GM18519 (cell line): Measurements from ENCODE around the gene SYVN1.
"Not testable (repeated sequence)": the region's sequence is repeated elsewhere in the genome, so short reads cannot be mapped to it uniquely, and the experiment has no call there.

Experiments used
- ATAC-seq: cut with Tn5 transposase; IDR thresholded peaks from one replicate; pipeline ENCODE4 v1.9.1; 2021; ENCODE audit warnings: mild to moderate bottlenecking, moderate library complexity; ENCODE audit not compliant: unreplicated experiment, low FRiP score

Gene SYVN1

GRCh38 chr11:65134240-65134951 is at the start of gene SYVN1:
Gene SYVN1, minus strand, starts transcription at chr11:65134519. Its CDS starts 918 bp downstream, at chr11:65133601.
- ATAC-seq, result no peak

GRCh38 chr11:65183201-65183891 is 49.0 kb upstream of the SYVN1 start:
- no peak for ATAC-seq

DNA sequence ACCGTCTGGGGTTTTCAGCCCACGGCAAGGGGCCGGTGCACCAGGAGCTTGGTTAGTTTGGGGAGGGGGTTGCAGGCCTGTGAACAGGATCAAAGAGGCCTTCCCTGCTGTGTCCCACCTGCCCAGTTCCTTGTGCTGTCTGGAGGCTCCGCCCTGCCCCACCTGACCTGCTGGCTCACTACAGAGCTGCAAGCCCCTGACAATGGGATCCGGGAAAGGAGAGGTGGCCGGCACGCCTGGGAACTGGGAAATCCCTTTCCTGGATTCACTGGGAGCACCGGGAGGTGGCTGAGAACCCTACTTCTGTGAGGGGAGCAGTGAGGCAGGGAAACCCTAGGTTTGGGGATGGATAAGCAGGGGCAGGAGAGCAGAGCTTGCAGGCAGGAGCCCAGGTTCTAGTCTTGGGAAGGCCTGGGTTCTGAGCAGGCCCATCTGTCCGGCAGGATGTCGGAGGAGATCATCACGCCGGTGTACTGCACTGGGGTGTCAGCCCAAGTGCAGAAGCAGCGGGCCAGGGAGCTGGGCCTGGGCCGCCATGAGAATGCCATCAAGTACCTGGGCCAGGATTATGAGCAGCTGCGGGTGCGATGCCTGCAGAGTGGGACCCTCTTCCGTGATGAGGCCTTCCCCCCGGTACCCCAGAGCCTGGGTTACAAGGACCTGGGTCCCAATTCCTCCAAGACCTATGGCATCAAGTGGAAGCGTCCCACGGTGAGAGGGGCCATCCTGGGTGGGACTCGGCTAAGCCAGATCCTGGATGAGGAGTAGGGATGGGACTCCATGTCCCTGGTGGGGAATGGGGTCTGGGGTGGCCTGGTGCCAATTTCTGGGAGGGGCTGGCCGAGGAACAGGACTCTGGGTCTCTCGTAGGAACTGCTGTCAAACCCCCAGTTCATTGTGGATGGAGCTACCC is 48.2 kb upstream of the SYVN1 start:
- no peak for ATAC-seq

- ATAC-seq, result no peak
Observed at GRCh38 chr11:65181569-65182257, 47.4 kb upstream of the SYVN1 start, which contains the start of gene CAPN1. Gene CAPN1, plus strand, starts transcription at chr11:65181928. Its CDS starts 774 bp downstream, at chr11:65182702.

DNA sequence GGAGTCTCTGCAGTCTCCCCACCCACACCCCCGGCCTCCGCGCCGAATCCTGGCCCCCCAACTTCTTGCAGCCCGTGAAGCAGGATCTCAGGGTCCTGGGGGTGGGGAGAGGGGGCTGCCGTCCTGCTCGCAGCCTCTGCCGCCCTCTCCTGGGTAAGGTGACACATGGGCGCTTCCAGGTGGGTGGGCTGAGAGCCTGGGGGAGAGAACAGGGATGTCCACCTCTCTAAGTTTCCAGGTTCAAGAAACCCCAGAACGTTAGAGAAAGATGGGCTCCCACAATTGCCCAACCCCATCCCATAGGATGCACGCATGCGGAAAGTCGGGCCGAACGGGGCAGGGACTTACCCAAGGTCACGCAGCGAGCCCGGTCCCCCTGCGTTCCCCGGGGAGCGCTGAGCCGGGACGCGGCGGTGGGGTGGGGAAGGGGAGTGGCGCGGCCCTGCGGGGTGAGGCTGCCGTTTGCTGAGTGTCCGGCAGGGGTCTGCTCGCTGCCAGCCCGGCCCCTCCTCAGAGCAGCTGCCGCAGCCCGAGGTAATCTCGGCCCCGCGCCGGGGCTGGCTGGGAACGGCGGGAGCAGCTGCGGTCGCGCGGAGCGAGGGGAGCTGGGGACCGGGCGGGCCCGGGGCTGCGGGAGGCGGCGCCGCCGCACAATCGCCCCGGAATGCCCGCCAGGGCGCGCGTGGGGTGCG is 46.7 kb upstream of the SYVN1 start:
- no peak for ATAC-seq

GRCh38 chr11:65174571-65175010 is 40.3 kb upstream of the SYVN1 start:
- not testable (repeated sequence) for ATAC-seq

GRCh38 chr11:65172600-65172999 is 38.3 kb upstream of the SYVN1 start:
- ATAC-seq, result no peak

DNA sequence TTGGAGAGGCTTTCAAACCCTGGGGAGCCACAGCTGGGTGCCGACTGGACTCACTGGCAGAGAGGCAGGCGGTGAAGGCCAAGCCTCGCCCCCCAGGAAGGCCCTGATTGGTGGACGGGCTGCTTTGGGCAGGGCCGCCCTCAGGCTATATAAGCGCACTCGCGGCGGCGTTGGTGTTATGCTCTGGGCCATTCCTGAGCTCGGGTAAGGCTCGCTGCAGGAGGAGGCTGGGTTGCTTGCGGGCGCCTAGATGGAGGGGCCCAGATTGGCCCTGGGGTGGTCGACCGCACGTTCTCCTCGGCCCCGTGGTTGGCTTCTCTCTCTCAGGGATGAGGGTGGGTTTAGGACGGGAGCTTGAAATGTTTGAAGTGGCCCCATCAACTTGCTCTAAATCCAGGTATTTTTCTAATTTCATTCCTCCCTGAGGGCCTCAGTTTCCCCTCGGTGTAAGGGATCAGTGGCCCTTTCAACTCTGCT is 35.8 kb upstream of the SYVN1 start, which contains the start of gene SPDYC:
Gene SPDYC, plus strand, starts transcription at position 176 of the 477 bp plus-strand sequence. CDS start 1,125 bp downstream, outside the sequence.
- no peak for ATAC-seq

- no peak for ATAC-seq
Observed at GRCh38 chr11:65169164-65169641, 34.9 kb upstream of the SYVN1 start.

GRCh38 chr11:65167656-65168055 is 33.3 kb upstream of the SYVN1 start:
- ATAC-seq, result no peak

- ATAC-seq, result no peak
Observed at GRCh38 chr11:65166893-65167292, 32.6 kb upstream of the SYVN1 start.

- ATAC-seq, result no peak
Observed at GRCh38 chr11:65165410-65166317, 31.3 kb upstream of the SYVN1 start.

- ATAC-seq, result no peak
Observed at GRCh38 chr11:65163684-65164083, 29.4 kb upstream of the SYVN1 start.

GRCh38 chr11:65160643-65161042 is 26.3 kb upstream of the SYVN1 start:
- ATAC-seq, result no peak

- no peak for ATAC-seq
Observed at GRCh38 chr11:65159012-65159411, 24.7 kb upstream of the SYVN1 start.

- no peak for ATAC-seq
Observed at GRCh38 chr11:65157336-65157735, 23.0 kb upstream of the SYVN1 start.

DNA sequence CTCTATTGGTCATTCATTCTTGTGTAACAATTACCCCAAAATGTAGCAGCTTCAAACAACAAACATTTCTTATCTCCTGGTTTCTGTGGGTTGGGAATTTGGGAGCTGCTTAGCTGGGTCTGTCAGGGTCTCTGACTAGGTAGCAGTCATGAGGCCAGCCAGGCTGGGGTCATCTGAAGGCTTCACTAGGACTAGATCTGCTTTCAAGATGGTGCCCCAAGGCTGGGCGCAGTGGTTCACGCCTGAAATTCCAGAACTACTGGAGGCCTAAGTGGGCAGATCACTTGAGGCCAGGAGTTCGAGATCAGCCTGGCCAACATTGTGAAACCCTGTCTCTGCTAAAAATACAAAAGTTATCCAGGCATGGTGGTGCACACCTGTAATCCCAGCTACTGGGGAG is 22.6 kb upstream of the SYVN1 start:
- ATAC-seq, result no peak

- no peak for ATAC-seq
Observed at GRCh38 chr11:65156256-65156655, 21.9 kb upstream of the SYVN1 start.
